Subcutaneous abdominal adipose tissue (tissue), 5 donors: ENCODE measurements around the gene TMCC2.

Experiments
- H3K27ac ChIP-seq: one replicate; pipeline ENCODE4 v1.7.0; 2013; ENCODE audit warnings: low read depth, mild to moderate bottlenecking, inconsistent platforms, low read length, moderate library complexity
- H3K27me3 ChIP-seq, 5 donors: one replicate each; pipeline ENCODE4 v1.7.0; 2013; ENCODE audit warnings: low read length in 5 of 5, inconsistent platforms in 1 of 5; ENCODE audit not compliant: control insufficient read depth in 5 of 5, insufficient read depth in 4 of 5
- H3K36me3 ChIP-seq, 5 donors: one replicate each; pipeline ENCODE4 v1.7.0; 2013; ENCODE audit warnings: low read length in 5 of 5; ENCODE audit not compliant: control insufficient read depth in 5 of 5, insufficient read depth in 5 of 5
- H3K4me1 ChIP-seq, 5 donors: one replicate each; pipeline ENCODE4 v1.7.0; 2013; ENCODE audit warnings: low read length in 5 of 5, mild to moderate bottlenecking in 3 of 5, moderate library complexity in 1 of 5; ENCODE audit not compliant: control insufficient read depth in 5 of 5, insufficient read depth in 5 of 5
- H3K4me3 ChIP-seq, 5 donors: one replicate each; pipeline ENCODE4 v1.7.0; 2013; ENCODE audit warnings: low read length in 5 of 5, low read depth in 1 of 5
- H3K9ac ChIP-seq, 5 donors: one replicate each; pipeline ENCODE4 v1.7.0; 2013; ENCODE audit warnings: low read length in 5 of 5, mild to moderate bottlenecking in 4 of 5, moderate library complexity in 3 of 5
- H3K9me3 ChIP-seq, 5 donors: one replicate each; pipeline ENCODE4 v1.7.0; 2013; ENCODE audit warnings: low read length in 5 of 5; ENCODE audit not compliant: control insufficient read depth in 5 of 5
- donor health status: healthy.
- donor health status: healthy.
- donor health status: healthy.
- donor health status: healthy.
- donor health status: healthy.

The TMCC2 gene

GRCh38 chr1:205285381-205286101 is 57.8 kb downstream of the TMCC2 start:
- no peak overlapping the region for H3K4me3 ChIP-seq
- no peak overlapping the region for H3K9ac ChIP-seq
- peaks cover 2 to 48% (median 33%) of the 10 kb centered on the region in 5 donors for H3K4me1 ChIP-seq
- no peak overlapping the region for H3K27ac ChIP-seq
- no peaks in the 10 kb centered on the region for H3K27me3 ChIP-seq
- no peaks in the 10 kb centered on the region for H3K36me3 ChIP-seq
- no peaks in the 10 kb centered on the region for H3K9me3 ChIP-seq

- no peaks in the 10 kb centered on the region for H3K27me3 ChIP-seq
- H3K9me3 ChIP-seq = no peaks in the 10 kb centered on the region
- no peaks in the 10 kb centered on the region for H3K36me3 ChIP-seq
- peaks cover 2 to 48% (median 33%) of the 10 kb centered on the region in 5 donors for H3K4me1 ChIP-seq
- H3K9ac ChIP-seq = no peak overlapping the region
- no peak overlapping the region for H3K4me3 ChIP-seq
- no peak overlapping the region for H3K27ac ChIP-seq
Observed at GRCh38 chr1:205286335-205286950, 58.7 kb downstream of the TMCC2 start.

DNA sequence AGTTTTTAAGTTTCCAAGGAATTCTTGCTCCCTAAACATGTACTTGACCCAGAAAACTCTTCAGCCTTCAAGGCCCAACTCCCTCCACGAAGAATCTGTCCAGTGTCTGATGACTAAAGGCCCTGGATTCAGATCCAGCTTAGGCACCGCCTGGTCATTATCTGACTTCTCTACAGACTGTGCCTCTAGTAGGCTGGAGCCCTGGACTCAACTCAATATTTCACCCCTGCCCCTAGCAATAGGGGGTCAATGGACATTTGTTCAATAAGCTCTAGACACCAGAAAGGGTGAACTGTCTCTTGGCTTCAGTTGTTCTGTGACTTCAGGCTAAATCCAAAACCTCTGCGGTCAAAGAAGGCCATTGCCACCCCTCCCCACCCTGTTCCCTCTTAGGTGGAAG is 59.3 kb downstream of the TMCC2 start:
- no peak overlapping the region for H3K4me3 ChIP-seq
- no peak overlapping the region for H3K27ac ChIP-seq
- H3K9ac ChIP-seq = no peak overlapping the region
- H3K36me3 ChIP-seq = no peaks in the 10 kb centered on the region
- H3K4me1 ChIP-seq = peaks cover 2 to 48% (median 33%) of the 10 kb centered on the region in 5 donors
- no peaks in the 10 kb centered on the region for H3K9me3 ChIP-seq
- H3K27me3 ChIP-seq = no peaks in the 10 kb centered on the region

DNA sequence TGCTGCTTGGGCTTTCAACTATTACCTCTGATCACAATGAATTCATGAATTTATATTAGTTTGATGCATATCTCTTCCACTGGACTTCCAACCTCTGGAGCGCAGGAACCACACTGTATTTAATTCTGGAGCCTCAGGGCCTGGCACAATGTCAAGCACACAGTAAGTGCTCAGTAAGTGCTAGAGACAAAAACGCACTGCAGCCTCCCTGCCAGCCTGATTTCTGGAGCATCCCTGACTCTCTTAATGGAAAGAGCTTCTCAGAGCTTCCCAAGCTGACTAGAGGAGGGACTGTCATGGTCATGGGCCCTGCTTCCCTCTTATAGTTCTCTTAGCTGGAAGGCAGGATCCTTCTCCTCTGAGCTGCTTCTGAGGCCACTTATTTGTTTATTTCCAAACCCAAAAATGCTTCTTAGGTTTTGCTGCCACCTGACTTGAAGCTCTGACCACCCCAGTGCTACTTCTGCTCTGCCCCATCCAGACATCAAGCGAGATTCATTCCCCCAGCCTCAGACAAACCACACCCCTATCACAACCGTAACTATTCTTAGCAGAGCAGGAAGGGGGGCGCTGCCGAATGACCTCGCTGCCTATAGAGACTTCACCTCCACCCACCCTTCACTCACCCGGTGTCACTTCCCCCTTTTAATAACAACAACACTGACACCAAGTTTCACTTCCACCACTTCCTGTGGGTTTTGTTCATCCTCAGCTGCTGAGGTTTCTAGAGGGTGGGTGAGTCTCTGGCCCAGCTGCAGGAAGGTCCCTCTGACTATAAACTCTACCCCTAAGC is 60.2 kb downstream of the TMCC2 start:
- Histone ChIP-seq H3K4me1 (peaks cover 2 to 53% (median 33%) of the 10 kb centered on the region in 5 donors), H3K27ac (no peak overlapping the region), H3K4me3 (no peak overlapping the region), H3K27me3 (no peaks in the 10 kb centered on the region), H3K36me3 (no peaks in the 10 kb centered on the region), H3K9me3 (no peaks in the 10 kb centered on the region), H3K9ac (no peak overlapping the region)

GRCh38 chr1:205291596-205291995 is 63.9 kb downstream of the TMCC2 start:
- Histone ChIP-seq H3K4me3 (no peak overlapping the region), H3K27ac (no peak overlapping the region), H3K9me3 (no peaks in the 10 kb centered on the region), H3K9ac (no peak overlapping the region), H3K4me1 (peaks cover 6 to 43% (median 28%) of the 10 kb centered on the region in 5 donors), H3K27me3 (no peaks in the 10 kb centered on the region), H3K36me3 (no peaks in the 10 kb centered on the region)

GRCh38 chr1:205293350-205294074 is 65.8 kb downstream of the TMCC2 start:
- peaks cover 6 to 24% (median 16%) of the 10 kb centered on the region in 5 donors for H3K4me1 ChIP-seq
- peak overlapping the region; percentile 30 for H3K27ac ChIP-seq
- no peaks in the 10 kb centered on the region for H3K27me3 ChIP-seq
- no peak overlapping the region for H3K9ac ChIP-seq
- no peak overlapping the region for H3K4me3 ChIP-seq
- H3K9me3 ChIP-seq = no peaks in the 10 kb centered on the region
- H3K36me3 ChIP-seq = no peaks in the 10 kb centered on the region

DNA sequence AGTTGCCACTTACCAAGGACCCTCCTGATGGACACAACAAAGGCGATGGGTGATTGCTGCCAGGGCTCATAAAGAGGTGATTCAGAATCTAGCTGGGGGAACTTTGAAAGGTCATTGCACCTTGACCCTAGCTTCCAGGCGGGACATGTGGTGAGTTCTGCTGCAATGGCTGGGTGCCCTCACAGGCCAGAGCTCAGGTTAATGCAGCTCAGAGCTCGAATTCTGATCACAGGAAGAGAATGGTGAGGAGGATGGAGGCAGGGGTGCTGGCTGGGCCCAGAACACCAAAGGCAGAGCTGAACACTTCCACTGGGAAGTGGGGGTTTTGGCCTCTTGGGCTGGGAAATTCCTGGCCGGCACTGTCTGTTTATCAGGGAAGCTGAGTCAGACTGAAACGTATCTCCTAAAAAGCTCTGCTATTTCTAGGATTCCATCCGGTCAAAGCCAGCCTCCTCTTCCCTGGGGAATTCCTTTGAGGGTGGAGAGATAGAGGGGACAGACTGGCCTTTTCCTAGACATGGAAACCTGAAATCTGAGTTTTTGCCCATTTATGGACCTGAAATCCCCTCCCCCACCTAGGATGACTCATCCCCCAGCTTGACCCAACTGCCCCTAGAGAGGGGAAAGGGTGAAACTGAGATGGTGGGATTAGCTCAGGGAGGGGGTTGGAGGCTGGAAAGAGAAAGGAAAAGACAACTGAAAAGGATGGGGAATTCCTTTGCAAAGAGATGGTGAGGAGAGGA is 66.6 kb downstream of the TMCC2 start:
- no peaks in the 10 kb centered on the region for H3K36me3 ChIP-seq
- no peaks in the 10 kb centered on the region for H3K27me3 ChIP-seq
- H3K9ac ChIP-seq = no peak overlapping the region
- no peak overlapping the region for H3K4me3 ChIP-seq
- no peaks in the 10 kb centered on the region for H3K9me3 ChIP-seq
- H3K27ac ChIP-seq = peak overlapping the region; percentile 30
- peaks cover 6 to 22% (median 16%) of the 10 kb centered on the region in 5 donors for H3K4me1 ChIP-seq

- Histone ChIP-seq H3K4me3 (no peak overlapping the region), H3K9me3 (no peaks in the 10 kb centered on the region), H3K36me3 (no peaks in the 10 kb centered on the region), H3K4me1 (peaks cover 6 to 22% (median 16%) of the 10 kb centered on the region in 5 donors), H3K9ac (no peak overlapping the region), H3K27me3 (no peaks in the 10 kb centered on the region), H3K27ac (peak overlapping the region; percentile 30)
Observed at GRCh38 chr1:205294934-205295333, 67.2 kb downstream of the TMCC2 start.

DNA sequence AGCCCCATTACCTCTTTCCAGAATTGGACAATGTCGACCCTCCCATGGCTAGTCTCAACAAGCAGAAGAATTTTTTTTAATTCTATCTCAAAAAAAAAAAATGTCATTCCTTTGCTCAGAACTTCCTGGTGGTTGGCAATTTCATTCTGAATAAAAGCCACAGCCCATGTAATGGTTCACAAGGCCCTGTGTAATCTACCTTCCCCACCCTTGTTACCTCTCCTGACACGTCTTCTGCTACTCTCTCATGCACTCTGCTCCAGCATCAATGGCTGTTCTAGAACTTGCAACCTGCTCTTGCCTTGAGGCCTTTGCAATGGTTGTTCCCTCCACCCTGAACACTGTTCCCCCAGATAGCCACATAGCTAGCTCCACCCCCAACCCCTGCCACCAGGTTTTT is 68.4 kb downstream of the TMCC2 start:
- no peak overlapping the region for H3K4me3 ChIP-seq
- no peaks in the 10 kb centered on the region for H3K36me3 ChIP-seq
- peaks cover 6 to 27% (median 20%) of the 10 kb centered on the region in 5 donors for H3K4me1 ChIP-seq
- no peak overlapping the region for H3K27ac ChIP-seq
- H3K9ac ChIP-seq = no peak overlapping the region
- H3K27me3 ChIP-seq = no peaks in the 10 kb centered on the region
- no peaks in the 10 kb centered on the region for H3K9me3 ChIP-seq
